SK-N-DZ (cell line): ENCODE data around the gene MTHFD2. TPM values are rescaled to one million over a fixed set of nuclear protein-coding genes. Genes with fewer than 3 reads are reported as not detected.
"Not testable (repeated sequence)": the region's sequence is repeated elsewhere in the genome, so short reads cannot be mapped to it uniquely, and the experiment has no call there.

Experiments
- DNase-seq: peaks from one replicate; pipeline ENCODE4 v3.0.0-alpha.2; 2015; ENCODE audit warnings: low spot score
- polyA plus RNA-seq, 2 experiments: library from polyadenylated mRNA; depleted of rRNA; stranded (reverse); fragments of >200 nt; gene quantifications; 2 replicates each; pipeline ENCODE4 v1.2.3, GENCODE V29; 2014

MTHFD2 gene
- 271 and 312 TPM in 2 replicates for polyA plus RNA-seq (2014; cell fraction: cytosol; rRNA removed)
- 109 and 143 TPM in 2 replicates for polyA plus RNA-seq (2014; cell fraction: nucleus; rRNA removed)

DNA sequence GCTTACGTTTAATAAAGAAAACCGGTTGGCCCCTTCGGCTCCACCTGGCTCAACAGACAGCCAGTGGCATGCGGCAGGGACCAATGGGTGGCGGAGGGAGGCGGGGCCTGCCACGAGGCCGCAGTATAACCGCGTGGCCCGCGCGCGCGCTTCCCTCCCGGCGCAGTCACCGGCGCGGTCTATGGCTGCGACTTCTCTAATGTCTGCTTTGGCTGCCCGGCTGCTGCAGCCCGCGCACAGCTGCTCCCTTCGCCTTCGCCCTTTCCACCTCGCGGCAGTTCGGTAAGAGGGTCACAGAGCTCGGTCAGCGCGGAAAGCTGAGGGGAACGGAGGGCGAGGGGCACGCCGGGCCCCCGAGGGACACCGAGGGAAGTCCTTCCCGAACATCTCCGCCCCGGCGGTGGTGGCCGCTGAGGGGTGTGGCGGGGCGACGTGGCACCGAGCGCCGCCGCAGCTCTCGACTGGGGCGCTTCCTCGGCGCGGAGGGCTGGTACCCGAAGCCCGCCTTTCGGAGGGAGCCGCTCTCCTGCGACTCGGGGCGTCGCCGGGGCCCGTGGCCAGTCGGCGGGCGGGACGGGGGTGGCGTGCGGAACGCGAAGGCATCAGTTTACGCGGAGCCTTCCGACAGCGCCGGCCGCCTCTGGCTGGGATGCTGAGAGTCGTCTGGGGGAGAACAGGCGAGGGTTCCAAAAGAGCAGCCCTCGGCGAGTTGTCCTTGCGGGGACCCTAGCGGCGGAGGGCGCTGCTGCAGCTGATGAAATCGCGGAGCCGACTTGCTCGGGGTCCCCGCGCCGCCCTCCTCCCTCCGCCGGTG lies at the start of gene MTHFD2:
TSS of gene MTHFD2 (plus strand) at position 155 of the 814 bp plus-strand sequence. CDS start at position 182, 27 bp downstream.
- DNase-seq: peak; percentile 99

DNA sequence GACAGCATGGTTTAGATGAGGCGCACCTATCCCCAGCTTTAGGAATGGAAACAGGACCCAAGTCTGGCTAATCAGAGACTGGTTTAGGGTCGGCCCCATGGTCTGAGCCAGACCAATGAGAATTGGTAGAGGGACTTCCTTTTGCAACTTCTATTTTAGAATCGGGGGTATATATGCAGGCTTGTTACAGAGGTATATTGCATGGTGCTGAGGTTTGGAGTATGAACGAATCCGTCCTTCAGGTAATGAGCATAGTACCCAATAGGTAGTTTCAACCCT lies 49.2 kb upstream of the MTHFD2 start:
- DNase-seq: no peak

DNA sequence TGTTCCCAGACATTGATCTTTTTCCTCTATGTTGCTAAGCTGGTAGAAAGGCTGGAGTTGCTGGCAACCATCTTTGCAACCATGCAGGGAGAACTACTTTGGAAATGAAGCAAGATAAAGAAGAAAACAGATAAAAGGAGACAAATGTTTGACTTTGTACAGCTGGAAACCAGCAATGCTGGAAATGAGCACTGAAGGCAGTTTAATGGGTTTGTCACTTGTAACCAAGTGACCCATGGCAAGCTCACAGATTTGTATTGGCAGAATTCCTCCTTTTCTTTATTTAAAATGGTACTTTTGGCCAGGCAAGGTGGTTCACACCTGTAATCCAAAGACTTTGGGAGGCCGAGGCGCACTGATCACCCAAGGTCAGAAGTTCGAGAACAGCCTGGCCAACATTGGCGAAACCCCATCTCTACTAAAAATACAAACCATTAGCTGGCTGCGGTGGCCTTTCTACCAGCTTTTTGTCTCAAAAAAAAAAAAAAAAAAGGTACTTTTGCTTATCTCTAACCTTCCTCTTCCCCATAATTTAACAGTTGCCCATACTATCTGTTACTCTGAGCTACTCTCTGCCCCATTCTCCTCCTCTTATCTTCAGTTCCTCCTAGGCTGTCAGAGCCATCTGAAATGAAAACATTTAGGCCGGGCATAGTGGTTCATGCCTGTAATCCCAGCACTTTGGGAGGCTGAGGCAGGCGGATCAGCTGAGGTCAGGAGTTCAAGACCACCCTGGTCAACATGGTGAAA lies 48.7 kb upstream of the MTHFD2 start:
- DNase-seq: no peak

DNA sequence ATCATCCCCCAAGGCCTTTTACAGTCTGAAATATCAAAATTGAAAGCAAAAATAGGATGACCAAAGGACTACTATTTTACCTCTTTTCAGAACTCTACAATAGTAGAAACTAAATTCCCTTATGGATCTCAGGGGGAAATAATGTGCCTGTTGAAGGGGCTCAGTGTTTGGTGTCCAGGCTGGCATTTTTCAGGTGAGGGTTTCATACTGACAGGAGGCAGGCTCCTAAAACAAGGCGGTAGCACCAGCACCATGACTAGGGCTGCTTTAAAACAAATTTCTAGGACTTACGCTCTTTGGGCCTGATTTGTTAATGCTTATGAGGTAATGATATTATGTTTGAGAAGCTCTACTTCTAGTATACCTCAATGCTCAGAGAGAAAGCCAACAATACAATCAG lies 45.5 kb upstream of the MTHFD2 start:
- no peak for DNase-seq

DNA sequence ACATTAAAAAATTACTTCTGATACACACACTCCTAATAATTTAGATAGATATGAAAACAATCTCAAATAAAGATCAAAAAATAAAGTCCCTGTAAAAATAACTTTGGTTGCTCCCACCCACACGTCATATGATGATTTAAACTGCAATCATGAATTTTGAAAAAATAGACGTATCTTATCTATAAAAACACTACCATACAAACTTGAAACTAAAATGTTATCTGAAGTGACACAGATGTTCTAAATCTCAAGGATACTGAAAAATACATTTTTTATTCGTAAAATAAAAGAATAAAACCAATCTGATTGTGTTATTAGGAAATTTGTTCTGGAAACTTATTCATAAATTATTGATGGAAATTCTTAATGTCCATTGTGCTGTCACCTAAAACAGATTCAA lies 42.6 kb upstream of the MTHFD2 start:
- no peak for DNase-seq

DNA sequence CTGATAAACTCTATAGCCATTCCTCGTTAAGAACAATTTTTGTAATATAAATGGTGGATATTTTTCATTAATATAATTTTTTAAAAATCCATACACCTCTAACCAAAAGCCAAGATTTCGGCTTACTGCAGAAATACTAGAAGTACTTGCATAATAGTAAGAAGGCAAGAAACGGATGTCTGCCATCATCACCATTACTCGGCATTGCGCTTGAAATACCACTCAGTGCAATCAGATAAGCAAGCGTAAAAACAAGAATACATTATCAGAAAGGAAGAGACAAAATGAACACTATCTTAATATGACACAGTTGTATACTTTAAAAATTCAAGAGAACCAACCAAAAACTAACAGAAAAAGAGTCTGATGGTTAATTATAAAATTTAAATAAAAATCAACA lies 35.5 kb upstream of the MTHFD2 start:
- DNase-seq: no peak

DNA sequence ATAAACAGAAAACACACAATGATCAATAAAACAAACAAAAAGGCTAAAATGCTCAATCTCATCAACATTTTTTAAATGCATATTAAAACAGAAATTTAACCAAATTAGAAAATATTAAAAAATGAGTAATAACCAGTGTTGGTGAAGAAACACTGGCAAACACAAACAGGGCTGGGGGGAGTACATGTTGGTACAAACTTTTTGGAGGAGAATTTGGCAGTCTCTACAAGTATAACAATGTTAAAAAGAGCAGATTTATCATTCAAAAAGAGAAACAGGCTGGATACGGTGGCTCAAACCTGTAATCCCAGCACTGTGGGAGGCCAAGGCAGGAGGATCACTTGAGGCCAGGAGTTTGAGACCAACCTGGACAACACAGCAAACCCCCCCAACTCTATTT lies 33.7 kb upstream of the MTHFD2 start:
- DNase-seq: no peak

DNA sequence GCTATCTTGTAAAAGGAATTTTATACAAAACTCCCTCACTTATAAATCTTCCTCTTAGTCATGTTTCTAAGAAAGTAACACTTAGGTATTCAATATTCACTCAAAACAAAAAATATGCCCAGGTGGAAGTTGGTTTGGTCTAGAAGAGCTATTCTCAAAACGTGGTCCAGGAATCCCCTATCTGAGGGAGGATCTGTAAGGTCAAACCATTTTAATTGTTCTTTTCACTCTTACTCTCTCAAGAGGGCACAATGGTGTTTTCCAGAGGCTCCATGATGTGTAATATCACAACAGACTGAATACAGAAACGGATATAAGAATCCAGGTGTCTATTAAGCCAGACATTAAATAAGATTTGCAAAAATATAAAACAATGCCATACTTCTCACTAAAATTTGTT lies 29.7 kb upstream of the MTHFD2 start:
- DNase-seq: no peak

DNA sequence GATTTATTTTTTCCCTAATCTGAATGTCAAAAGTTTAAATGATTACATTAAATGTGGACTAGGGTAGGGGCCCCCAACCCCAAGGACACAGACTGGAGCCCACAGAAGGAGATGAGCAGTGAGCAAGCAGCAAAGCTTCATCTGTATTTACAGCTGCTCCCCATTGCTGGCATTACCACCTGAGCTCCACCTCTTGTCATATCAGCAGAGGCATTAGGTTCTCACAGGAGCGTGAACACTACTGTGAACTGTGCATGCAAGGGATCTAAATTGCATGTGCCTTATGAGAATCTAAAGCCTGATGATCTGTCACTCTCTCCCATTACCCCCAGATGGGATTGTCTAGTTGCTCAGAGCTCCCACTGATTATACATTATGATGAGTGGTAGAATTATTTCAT lies 23.5 kb upstream of the MTHFD2 start:
- DNase-seq: no peak

DNA sequence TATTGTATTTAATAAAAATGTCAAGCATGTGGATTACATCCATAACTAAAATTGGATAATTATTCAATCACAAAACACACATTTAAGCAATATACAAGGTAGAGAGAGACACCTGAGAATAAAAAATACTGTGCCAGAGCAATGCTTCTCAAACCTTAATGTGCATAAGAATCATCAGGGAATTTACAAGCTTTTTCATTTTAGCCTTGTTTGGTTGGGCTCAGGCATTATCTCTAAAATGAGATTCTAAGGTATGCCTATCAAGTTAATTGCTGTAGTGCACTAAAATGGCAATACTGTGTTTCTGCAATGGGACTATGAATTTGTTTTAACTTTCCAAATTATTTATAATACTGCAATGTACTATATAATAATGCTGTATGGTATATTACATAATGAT lies 20.7 kb upstream of the MTHFD2 start:
- no peak for DNase-seq

DNA sequence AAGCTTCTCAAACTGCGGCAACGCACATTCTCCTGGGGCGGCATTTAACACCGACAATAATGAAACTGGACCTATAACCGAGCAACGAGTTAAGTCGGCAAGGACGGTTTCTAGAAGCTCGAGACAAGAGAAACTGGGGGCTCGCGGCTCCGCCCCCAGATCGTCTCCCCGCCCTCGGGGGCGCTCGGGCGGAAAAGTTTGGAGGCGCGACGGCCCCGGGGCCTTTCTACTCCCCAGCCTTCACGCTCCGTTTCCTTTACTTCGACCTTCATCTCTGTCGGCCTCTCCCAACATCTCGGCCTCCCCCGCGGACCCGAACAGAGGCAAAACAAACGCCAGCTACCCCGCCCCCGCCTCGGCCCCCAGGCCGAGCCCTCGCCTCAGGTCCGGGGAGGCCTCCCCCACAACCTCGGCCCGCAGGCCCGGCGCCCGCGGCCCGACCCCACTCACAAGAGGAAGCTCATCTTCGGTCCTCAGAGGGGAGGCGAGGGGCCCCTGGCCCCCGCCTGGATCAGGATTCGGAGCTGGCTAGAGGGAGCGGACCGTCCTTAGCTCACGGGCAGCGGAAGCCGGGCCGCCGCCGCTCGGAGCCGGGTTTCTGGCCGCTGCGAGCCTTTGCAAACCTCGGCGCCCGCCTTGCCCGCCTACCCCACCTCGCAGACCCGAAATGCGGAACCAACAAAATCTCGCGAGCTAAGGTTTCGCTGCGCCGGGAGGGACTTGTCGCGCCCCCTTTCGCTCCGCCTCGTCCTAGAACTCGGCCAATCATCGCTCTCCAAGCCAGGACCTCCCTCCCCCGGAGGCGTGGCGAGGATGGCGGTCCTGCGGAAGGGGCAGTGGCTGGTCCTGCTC lies 20.0 kb upstream of the MTHFD2 start, which contains the start of gene MOB1A:
TSS of gene MOB1A (minus strand) at position 669 of the 852 bp plus-strand sequence. CDS start at position 464, 205 bp downstream.
- peak; percentile 98 for DNase-seq

DNA sequence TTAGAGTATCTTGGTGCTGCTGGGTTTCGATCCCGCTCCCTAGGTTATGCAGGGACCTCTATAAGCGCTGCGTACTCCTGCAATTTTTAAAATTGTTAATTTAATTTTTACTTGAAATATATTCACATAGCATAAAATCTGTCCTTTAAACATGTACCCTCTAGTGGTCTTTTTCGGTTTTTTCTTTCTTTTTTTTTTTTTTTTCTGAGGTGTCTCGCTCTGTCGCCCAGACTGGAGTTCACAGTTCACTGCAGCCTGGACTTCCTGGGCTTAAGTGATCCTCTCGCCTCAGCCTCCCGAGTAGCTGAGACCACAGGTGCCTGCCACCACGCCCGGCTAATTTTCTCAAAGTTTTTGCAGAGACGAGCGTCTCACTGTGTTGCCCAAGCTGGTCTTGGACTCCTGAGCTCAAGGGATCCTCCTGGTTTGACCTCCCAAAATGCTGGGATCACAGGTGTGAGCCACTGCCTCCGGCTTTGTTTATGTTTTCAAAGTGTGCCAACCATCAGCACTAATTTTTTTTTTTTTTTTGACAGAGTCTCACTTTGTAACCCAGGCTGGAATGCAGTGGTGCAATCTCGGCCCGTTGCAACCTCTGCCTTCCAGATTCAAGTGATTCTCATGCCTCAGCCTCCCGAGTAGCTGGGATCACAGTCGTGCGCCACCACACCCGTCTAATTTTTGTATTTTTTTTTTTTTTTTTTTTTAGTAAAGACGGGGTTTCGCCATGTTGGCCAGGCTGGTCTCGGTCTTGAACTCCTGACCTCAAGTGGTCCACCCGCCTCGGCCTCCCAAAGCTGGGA lies 19.2 kb upstream of the MTHFD2 start:
- DNase-seq: no peak

DNA sequence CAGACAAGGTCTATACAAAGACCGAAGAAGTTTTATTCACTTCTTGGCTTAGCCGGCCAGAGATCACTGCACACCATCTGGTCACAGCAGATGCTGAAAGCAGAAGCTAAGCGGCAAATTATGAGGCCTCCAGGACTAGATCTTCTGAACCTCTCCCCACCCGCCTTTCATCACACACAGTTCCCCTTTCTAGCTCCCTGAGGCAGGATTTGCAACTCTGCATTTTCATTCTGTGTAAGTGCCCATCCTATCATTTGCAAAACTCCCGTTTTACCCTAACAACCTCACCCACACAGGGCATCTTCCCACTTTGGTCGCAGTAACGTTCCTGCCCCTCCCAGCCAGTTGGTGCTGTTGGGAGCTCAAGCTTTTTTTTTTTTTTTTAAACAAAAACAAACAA lies 16.7 kb upstream of the MTHFD2 start:
- peak; percentile 67 for DNase-seq

DNA sequence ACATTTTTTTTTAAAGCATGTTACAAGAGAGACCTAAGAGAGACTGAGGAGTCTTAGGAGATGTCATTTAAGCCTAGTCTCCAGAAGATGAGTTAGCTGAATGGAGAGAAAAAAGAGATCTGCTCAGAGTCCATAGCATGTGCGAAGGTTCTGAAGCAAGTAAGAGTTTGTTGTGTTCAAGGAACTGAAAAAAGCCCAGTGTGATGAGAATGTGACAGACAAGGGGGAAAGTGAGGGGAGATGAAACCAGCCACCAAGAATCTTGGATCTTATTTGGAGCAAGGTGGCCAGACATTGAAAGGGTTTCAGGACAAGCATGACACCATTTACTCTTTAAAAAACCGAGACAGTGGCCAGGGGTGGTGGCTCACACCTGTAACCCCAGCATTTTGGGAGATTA lies 14.5 kb upstream of the MTHFD2 start:
- no peak for DNase-seq

DNA sequence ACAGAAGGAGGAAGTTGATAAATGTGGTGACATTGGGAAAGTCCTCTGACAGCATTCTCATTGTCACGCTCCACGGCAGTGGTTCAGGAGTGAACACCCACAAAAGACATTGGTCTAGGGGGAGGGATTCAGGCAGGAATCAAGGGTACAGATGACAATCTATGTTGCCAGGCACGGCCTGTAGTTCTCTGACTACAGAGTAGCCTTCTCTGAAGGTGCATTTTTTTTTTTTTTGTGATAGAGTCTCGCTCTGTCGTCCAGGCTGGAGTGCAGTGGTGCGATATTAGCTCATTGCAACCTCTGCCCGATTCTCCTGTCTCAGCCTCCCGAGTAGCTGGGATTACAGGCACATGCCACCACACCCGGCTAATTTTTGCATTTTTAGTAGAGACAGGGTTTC lies 12.4 kb upstream of the MTHFD2 start:
- no peak for DNase-seq

DNA sequence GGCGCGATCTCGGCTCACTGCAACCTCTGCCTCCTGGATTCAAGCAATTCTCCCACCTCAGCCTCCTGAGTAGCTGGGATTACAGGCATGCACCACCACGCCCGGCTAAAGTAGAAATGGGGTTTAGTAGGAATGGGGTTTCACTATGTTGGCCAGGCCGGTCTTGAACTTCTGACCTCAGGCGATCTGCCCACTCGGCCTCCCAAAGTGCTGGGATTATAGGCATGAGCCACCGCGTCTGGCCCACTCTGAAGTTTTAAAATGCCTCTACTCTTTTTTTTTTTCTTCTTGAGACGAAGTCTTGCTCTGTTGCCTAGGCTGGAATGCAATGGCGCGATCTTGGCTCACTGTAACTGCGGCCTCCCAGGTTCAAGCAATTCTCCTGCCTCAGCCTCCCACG lies 11.7 kb upstream of the MTHFD2 start:
- DNase-seq: not testable (repeated sequence)

DNA sequence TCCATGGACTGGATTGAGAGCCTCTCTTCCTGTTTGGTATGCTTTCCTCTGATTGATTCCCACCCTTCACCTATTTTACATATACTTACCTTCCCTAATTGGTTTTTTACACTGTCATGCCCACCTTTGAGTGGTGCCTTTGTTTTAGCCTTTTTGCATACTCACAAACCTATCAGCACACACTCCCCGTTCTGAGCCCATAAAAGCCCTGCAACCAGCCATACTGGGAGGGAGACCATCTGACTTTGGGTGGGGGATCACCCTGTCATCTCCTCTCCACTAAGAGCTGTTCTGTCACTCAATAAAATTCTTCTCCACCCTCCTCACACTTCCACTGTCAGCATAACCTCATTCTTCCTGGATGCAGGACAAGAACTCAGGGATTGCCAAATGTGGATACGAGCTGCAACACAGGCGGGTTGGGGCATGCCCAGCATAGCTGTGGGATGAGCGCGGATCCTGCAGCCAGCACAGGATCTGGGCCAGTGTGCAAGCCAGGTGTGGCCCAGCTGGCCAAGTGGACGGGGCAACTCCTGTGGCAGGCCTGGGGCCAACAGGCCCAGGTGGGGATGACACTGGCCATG lies 10.3 kb upstream of the MTHFD2 start:
- no peak for DNase-seq

DNA sequence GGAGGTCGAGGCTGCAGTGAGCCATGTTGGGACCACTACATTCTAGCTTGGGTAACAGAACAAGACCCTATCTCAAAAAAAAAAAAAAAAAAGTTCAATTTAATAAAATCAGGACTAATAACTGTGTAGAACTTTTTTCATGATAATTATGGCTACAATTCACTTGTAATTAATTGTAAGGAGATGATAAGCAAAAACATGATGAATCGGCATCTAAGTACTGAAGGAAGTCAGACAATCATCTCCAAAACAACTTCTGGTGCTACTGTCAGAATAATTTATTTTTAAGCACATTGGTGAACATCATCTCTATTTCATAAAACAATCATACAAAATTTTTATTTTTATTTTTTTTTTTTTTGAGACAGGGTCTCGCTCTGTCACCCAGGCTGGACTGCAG lies 9.7 kb upstream of the MTHFD2 start:
- no peak for DNase-seq

DNA sequence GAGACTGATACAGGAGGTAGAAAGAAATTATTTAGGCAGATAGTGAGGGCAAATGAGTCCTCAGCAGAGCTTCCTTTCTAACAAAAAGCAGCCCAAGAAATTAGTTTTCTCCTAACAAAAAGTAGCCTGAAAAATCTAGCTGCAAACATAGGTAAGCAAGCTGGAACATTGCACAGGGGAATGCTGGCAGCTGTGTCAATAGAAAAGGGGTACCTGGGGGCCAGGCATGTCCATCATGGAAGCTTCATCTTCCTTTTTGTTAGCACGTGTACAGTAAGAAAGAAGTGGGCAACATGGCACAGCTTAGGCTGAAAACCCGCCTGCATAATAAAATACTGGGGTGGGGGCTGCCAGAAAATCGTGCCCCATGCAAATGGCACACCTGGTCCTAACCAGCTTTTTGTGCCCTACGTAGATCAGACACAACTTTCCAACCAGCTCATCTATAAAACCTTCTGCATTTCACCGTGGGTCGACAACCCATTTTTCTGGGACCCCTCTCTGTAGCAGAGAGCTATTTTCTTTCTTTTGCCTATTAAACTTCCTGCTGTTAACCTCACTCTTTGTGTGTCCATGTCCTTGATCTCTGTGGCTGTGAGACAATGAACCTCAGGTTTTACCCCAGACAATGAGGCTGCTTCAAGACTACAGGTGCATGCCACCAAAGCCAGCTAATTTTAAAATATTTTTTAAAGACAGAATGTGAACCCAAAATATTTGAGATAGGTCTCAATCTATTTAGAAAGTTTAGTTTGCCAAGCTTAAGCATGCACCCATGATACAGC lies 6.6 kb upstream of the MTHFD2 start:
- no peak for DNase-seq

DNA sequence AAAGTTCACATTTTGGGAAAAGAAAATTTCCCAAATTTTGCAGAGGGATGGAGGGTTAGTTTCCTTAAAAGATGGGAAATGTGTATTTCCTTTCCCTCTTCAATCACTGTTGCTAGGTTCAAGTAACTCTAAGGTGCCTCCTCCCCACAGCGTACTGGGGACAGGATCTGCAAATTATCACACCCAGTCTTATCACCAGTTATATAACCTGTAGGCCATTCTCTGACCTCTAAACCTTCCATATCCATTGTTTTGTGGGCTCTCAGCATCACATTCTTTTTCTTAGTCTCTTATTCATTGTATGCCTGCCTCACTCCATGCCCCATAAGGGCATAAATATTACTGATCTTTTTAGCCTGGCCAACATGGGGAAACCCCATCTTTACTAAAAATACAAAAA lies 3.6 kb upstream of the MTHFD2 start:
- DNase-seq: no peak
